HG02973 (cell line): ENCODE measurements around the gene ZNF618.

ENCODE experiments used
- ATAC-seq: cut with Tn5 transposase; IDR thresholded peaks from one replicate; pipeline ENCODE4 v1.9.1; 2021; ENCODE audit warnings: moderate library complexity; ENCODE audit not compliant: unreplicated experiment

The ZNF618 gene

GRCh38 chr9:113954591-113954990 lies 78.5 kb downstream of the ZNF618 start:
- no peak for ATAC-seq

- ATAC-seq: no peak
These were observed 79.1 kb downstream of the ZNF618 start for GRCh38 chr9:113955076-113955752.

- no peak for ATAC-seq
These were observed 80.8 kb downstream of the ZNF618 start for GRCh38 chr9:113956901-113957300.

- ATAC-seq: no peak
These were observed 81.2 kb downstream of the ZNF618 start for GRCh38 chr9:113957351-113957750.

- no peak for ATAC-seq
These were observed 81.8 kb downstream of the ZNF618 start for GRCh38 chr9:113957821-113958341.

- ATAC-seq: no peak
These were observed 82.4 kb downstream of the ZNF618 start for GRCh38 chr9:113958556-113958955.

- no peak for ATAC-seq
These were observed 84.7 kb downstream of the ZNF618 start for GRCh38 chr9:113960768-113961167.

GRCh38 chr9:113962396-113962795 lies 86.3 kb downstream of the ZNF618 start:
- ATAC-seq: no peak

- no peak for ATAC-seq
These were observed 87.0 kb downstream of the ZNF618 start for GRCh38 chr9:113963017-113963620.

- ATAC-seq: no peak
These were observed 87.8 kb downstream of the ZNF618 start for GRCh38 chr9:113963696-113964494.

GRCh38 chr9:113964495-113965170 lies 88.5 kb downstream of the ZNF618 start:
- no peak for ATAC-seq

- ATAC-seq: no peak
These were observed 90.3 kb downstream of the ZNF618 start for GRCh38 chr9:113966394-113966793.

GRCh38 chr9:113967380-113967779 lies 91.3 kb downstream of the ZNF618 start:
- no peak for ATAC-seq

- no peak for ATAC-seq
These were observed 93.2 kb downstream of the ZNF618 start for GRCh38 chr9:113969343-113969742.

GRCh38 chr9:113973226-113973625 lies 97.1 kb downstream of the ZNF618 start:
- no peak for ATAC-seq

- no peak for ATAC-seq
These were observed 97.9 kb downstream of the ZNF618 start for GRCh38 chr9:113973963-113974413.

- ATAC-seq: no peak
These were observed 100.8 kb downstream of the ZNF618 start for GRCh38 chr9:113976915-113977314.

- ATAC-seq: no peak
These were observed 102.7 kb downstream of the ZNF618 start for GRCh38 chr9:113978725-113979342.

GRCh38 chr9:113979343-113980127 lies 103.4 kb downstream of the ZNF618 start:
- ATAC-seq: no peak
